ENCODE measurements around the gene LIPI. TPM values are rescaled to one million over a fixed set of nuclear protein-coding genes. Genes with fewer than 3 reads are reported as not detected.
A peak's percentile ranks its signal among the peaks of the same experiment; 100 is the strongest.
"Not testable (repeated sequence)": the region's sequence is repeated elsewhere in the genome, so short reads cannot be mapped to it uniquely, and the experiment has no call there.

LIPI gene
- total RNA-seq, 6 donors from 2014 or later, result not detected

GRCh38 chr21:14058995-14059627, 151.6 kb downstream of the LIPI start:
- H3K27me3 ChIP-seq, H3K9me3 ChIP-seq, H3K4me1 ChIP-seq, H3K36me3 ChIP-seq, H3K27ac ChIP-seq, H3K4me3 ChIP-seq: not testable (repeated sequence)
- DNase-seq (peak in 1 of 2 donors; percentile 64), ATAC-seq (ENCODE audit: low FRiP score in 2 of 2) (peak; percentile 21 to 42)
- WGBS, 2 donors, result 86 to 96% methylated on average over 2 to 12 of the region's 12 CpGs

Small RNAs within 50 kb of the gene (small RNA-seq; reads per million reads assigned to genes)
- gene RF01518, result 0 reads per million in 4 donors
- 0 reads per million in 4 donors for gene RNA5SP488

Other genes starting within 250 kb of the LIPI start
- 1 to 10 TPM; 1.2 to 5.4 (median 1.7) TPM for gene RBM11, start 5.2 kb upstream of the LIPI start, total RNA-seq
- 10 to 100 TPM in 4 of 6 donors, 1 to 10 TPM in 2; 2.1 to 30.2 (median 22.6) TPM for gene HSPA13, start 172.2 kb upstream of the LIPI start, total RNA-seq

Data from upper lobe of left lung (tissue), 6 donors.